Activated CD4-positive, CD25-positive, alpha-beta regulatory T cell treated with anti-CD3 and anti-CD28 coated beads, Interleukin-2, amount 50 U/mL, for 72 hours (primary cell): ENCODE results near the gene BAX.

Experiments
- DNase-seq: peaks from one replicate; pipeline ENCODE4 v3.0.0; 2021

The BAX gene

DNA sequence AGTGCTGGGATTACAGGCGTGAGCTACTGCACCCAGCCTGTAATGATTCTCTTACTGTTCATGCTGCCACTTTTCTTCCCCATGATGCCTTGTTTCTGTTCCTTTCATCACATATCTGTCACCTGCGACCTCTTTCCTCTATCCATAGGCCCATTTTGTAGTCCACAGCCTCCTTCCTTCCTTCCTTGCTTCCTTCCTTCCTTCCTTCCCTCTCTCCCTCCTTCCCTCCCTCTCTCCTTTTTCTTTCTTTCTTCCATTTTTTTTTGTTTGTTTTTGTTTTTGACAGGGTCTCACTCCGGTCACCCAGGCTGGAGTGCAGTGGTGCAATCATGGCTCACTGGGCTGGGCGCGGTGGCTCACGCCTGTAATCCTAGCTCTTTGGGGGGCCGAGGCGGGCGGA, 34.2 kb downstream of the BAX start:
- no peak for DNase-seq

- DNase-seq, result no peak
Measured at GRCh38 chr19:48989701-48990291, 35.1 kb downstream of the BAX start.

GRCh38 chr19:48990400-48990799, 35.7 kb downstream of the BAX start:
- DNase-seq, result no peak

DNA sequence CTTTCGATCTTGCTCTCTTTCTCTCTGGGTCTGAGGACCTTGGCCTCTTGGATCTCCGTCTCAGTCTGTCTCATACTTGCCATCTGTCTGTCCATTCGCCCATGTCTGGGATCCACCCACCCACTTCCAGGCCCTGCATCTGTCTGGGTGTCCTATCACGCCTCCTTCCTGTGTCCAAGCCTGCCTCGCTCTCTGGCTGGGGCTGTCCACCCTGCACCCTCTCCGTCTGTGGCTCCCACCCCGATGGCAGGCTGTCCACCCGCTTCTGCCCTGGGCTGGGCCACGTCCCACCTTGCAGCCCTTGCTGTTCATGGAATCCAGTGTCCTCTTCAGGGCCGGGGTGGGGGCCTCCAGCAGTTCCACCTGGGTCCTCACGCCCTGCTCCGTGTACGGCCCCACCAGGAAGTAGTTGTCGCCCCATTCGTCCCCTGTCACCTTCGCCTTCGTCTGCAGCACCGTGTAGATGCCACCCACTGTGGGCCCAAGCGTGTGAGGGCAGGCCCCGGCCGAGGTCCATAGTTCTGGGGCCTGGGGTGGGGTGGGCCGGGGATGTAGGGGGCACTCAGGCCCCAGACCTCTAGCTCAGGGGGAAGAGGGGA, 36.4 kb downstream of the BAX start:
- no peak for DNase-seq

DNA sequence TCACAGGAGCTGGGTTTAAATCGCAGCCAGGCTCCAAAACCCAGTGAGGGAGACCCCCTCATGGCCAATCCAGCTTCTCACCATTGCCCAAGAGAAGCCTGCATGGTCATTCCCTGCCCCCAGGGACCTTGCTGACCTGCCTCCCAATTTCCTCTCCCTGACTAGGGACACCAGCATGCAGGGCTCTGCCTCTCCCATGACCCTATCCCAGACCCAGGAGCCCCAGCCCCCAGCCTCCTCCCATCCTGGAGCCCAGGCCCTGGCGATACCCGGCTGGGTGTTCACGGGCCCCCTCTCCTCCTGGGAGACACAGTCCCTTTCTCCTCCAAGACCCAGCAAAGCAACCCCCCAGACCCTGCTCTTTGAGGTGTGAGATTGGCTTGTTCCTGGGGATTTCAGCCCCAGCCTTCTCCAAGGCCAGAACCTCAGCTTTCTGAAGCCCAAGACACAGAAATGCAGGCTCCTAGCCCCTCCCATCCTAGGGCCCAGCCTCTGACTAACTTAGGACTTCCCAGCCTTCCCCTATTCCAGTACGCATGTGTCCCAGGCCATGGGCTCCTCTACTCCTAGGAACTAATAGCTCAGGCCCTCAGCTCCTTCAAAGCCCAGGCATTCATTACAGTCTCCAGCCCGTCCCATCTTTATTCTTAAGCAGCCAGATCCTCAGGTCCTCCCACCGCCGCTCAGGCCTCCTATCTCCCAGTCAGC, 37.4 kb downstream of the BAX start:
- no peak for DNase-seq

- no peak for DNase-seq
Measured at GRCh38 chr19:48992581-48993174, 38.0 kb downstream of the BAX start.

DNA sequence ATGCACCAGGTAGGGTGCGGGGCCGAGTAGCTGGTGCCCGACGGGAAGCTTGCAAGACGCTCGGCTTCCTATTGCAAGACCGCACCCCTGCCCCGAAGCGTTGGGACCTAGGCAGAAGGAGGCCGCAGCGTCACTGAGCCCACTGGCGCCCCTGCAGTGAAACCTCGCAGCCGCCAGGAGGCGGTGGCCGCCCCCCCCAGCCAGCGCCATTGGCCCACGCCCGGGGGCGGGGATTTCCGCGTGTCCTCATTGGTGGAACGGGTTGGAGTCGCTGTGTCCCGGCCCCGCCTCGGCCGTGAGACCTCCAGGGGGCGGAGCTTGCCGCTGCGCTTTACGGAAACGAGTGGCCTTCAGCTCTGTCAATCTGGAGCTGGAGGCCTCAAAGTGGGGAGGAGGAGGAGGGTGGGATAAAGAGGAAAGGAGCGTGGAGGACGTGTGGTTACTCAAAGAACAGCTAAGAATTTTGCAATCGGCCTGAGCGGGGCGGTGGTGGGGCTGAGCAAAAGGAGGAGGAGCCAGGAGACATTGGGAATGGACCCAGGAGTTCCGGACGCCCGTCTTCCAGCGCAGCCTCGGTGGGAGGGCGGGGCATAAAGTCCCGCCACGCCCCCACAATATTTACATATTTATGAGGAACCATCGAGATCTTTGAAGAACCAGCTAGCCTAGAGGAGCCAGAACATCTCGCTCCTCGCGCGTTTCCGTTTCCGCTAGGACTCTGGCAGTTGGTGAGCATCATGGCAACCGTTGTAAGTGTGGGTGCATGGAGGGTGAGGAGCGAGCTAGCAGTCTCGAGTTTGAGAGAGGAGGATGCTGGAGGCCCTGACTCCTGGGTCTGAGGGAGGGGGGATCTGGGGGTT, 38.7 kb downstream of the BAX start, which contains the start of the genes GYS1 and RUVBL2:
GYS1 (minus strand) TSS at position 135 of the 860 bp plus-strand sequence. CDS start 197 bp downstream, outside the sequence.
RUVBL2 (plus strand) TSS at position 713 of the 860 bp plus-strand sequence; CDS start at position 738, 25 bp downstream.
- DNase-seq, result peak; percentile 99

- DNase-seq, result no peak
Measured at GRCh38 chr19:48994035-48994386, 39.3 kb downstream of the BAX start.

GRCh38 chr19:48997972-48998371, 43.3 kb downstream of the BAX start:
- peak; percentile 53 for DNase-seq

GRCh38 chr19:48999481-49000325, 45.0 kb downstream of the BAX start:
- peak; percentile 63 for DNase-seq

- no peak for DNase-seq
Measured at GRCh38 chr19:49004133-49004532, 49.5 kb downstream of the BAX start.

DNA sequence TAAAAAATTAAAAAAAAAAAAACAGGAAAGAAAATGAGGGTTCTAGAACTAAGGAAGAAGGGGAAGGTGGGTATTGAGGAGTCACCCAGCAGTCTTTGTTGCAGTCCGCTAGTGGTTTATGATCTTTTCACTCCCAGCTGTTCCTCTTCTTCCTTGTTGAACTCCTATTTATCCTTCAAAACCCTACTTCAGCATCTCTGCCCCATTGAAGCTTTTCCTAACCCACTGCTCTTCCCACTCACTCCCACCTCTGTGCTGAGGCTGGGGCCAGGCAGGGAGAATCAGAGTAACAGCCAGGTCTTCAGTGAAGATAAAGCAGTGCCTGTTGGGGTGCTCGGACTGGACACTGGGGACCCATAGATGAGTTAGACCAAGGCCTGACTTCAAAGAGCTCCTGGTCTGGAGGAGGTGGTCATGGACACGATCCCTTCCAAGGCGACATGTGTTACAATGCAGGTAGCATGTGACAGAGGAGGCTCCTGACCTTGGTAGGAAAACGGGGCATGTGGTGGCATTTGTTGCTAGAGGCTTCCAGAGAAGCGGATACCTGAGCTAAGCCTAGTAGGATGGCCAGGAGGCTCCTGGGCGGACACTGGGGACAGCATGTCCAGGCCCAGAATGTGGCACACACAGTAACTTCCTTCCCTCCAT, 50.4 kb downstream of the BAX start:
- DNase-seq, result no peak

DNA sequence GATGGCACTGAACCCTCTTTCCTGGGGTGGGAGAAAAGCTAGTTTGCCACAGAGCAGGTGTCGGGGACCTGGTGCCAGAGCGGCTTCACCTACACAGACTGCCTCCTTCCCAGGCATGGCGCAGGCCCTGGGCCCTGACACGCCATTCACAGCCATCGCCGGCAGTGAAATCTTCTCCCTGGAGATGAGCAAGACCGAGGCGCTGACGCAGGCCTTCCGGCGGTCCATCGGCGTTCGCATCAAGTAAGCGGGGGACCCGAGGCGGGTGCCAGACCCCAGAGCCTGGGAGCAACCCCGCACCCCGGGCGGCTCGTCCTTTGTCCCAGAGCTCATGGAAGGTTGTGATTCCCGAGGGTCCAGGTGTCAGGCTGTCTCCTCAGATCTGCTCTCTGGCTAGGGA, 52.2 kb downstream of the BAX start:
- DNase-seq, result no peak

- DNase-seq, result no peak
Measured at GRCh38 chr19:49009828-49010227, 55.2 kb downstream of the BAX start.

DNA sequence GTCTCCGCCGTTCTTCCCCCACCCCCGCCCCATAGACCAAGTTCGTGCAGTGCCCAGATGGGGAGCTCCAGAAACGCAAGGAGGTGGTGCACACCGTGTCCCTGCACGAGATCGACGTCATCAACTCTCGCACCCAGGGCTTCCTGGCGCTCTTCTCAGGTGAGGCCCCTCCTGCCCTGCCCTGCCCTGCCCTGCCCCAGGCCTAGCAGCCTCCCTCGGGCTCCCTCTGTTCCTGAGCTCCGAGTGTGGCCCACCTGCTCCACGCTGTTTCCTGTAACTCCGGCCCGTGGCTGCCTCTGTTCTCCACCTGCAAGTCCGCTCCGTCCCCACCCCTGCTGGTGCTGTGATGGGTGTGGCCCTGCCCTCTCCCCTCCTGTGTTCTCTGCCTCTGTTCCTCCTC, 55.8 kb downstream of the BAX start:
- no peak for DNase-seq

DNA sequence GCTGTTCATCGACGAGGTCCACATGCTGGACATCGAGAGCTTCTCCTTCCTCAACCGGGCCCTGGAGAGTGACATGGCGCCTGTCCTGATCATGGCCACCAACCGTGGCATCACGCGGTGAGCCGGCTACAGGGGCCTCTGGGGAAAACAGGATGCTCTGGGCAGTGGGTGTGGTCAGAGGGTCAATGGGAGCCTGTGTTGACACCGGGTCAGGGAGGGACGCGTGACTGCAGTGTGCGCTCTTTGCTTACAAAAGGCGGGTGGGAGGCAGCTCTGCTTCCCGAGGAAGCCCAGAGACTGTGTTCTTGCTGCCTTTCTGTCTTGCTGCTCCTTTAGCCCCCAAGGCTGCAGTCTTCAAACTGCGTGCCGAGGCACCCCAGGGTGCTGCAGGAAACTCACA, 56.5 kb downstream of the BAX start:
- no peak for DNase-seq
